Brain microvascular endothelial cell (primary cell): ENCODE measurements around the gene OR10A6.

Experiments
- DNase-seq: peaks from one replicate; pipeline ENCODE4 v3.0.0-alpha.2; 2020
- H3K27ac ChIP-seq: fragments of 250-450 bp; sonication (Bioruptor Pico); 2 replicates; pipeline ENCODE4 v1.5.1; 2020; ENCODE audit warnings: mild to moderate bottlenecking, moderate library complexity
- H3K27me3 ChIP-seq: fragments of 250-450 bp; sonication (Bioruptor Pico); replicated peaks from 2 replicates; pipeline ENCODE4 v1.5.1; 2020; ENCODE audit warnings: mild to moderate bottlenecking
- H3K36me3 ChIP-seq: fragments of 250-450 bp; sonication (Bioruptor Pico); replicated peaks from 2 replicates; pipeline ENCODE4 v1.5.1; 2020; ENCODE audit warnings: mild to moderate bottlenecking
- H3K4me3 ChIP-seq: 2 replicates; pipeline ENCODE4 v1.5.1; 2011; ENCODE audit warnings: low read depth, mild to moderate bottlenecking, control low read depth, low read length, moderate library complexity
- in situ Hi-C: cut with HindIII; loops from 2 replicates; pipeline ENCODE4 v1.10.0; 2017; ENCODE audit warnings: low sequenced_read_pairs, low pct_ligation_motif_present
- TF ChIP-seq, protein P1 (sequence below): IDR thresholded peaks from 2 replicates; pipeline ENCODE4 v1.5.1; 2011; ENCODE audit warnings: low read depth, mild to moderate bottlenecking, moderate library complexity, low read length, control low read depth, inconsistent platforms; ENCODE audit errors: missing control alignments

Gene OR10A6

DNA sequence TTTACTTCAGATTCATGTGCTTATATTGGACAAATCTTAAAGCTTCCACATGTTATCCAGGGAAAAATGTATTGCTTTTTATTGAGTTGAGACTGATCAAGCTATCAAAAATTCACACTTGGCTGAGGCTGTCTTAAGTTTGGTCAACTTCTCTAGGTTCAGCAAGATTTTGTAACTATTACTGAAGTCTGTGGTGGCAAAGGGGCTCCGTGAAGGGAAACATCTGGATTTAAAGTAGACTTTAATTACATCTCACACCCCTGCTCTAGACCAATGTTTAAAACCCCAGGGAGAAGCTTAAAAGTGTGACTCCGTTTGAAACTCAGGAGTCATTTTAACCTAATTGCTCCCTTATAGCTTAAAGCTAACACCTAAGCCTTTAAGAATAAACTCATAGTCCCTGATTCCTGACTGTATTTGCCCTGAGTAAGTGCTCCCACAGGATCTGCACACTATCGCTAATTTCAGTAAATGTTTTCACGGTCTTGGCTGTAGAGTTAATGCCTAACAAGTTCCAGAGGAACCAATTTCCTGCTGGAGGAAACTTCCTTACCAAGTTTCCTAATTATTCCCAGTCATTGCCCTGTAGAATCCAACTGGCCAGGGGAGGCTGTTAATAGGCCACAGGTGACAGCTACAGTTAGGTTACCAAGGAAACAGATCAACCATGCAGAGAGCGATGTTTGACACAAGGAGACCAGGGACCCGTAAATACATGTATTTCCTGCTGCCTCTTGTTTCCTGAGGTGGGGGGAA is 40.5 kb downstream of the OR10A6 start:
- Histone ChIP-seq H3K4me3 (no peak overlapping the region), H3K27me3 (no peaks in the 10 kb centered on the region), H3K36me3 (no peaks in the 10 kb centered on the region), H3K27ac (no peak overlapping the region)
- DNase-seq: no peak
- in situ Hi-C loops: no loop called here
- TF ChIP-seq, protein P1, sequence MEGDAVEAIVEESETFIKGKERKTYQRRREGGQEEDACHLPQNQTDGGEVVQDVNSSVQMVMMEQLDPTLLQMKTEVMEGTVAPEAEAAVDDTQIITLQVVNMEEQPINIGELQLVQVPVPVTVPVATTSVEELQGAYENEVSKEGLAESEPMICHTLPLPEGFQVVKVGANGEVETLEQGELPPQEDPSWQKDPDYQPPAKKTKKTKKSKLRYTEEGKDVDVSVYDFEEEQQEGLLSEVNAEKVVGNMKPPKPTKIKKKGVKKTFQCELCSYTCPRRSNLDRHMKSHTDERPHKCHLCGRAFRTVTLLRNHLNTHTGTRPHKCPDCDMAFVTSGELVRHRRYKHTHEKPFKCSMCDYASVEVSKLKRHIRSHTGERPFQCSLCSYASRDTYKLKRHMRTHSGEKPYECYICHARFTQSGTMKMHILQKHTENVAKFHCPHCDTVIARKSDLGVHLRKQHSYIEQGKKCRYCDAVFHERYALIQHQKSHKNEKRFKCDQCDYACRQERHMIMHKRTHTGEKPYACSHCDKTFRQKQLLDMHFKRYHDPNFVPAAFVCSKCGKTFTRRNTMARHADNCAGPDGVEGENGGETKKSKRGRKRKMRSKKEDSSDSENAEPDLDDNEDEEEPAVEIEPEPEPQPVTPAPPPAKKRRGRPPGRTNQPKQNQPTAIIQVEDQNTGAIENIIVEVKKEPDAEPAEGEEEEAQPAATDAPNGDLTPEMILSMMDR: no peak

DNA sequence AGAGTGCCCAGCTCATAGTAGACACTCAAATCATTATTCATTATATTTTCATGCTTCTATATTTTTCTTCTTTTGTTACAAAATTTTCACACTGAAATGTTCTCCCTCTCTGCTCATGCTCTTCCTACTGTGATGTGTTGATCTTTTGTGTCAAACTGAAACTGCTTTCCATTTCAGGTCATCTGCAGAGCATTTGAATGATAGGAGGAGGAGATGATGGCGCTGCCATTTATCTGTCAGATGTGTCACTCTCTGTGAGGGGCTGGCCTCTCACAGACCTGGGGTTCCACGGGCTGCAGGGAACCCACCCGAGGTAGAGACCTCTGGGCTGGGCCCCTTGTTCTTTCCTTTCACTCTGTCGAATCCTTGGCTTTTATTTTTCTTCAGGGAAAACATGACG is 41.1 kb downstream of the OR10A6 start:
- DNase-seq: no peak
- in situ Hi-C loops: no loop called here
- no peak overlapping the region for H3K4me3 ChIP-seq
- TF ChIP-seq, protein P1: no peak
- no peaks in the 10 kb centered on the region for H3K27me3 ChIP-seq
- no peaks in the 10 kb centered on the region for H3K36me3 ChIP-seq
- no peak overlapping the region for H3K27ac ChIP-seq

DNA sequence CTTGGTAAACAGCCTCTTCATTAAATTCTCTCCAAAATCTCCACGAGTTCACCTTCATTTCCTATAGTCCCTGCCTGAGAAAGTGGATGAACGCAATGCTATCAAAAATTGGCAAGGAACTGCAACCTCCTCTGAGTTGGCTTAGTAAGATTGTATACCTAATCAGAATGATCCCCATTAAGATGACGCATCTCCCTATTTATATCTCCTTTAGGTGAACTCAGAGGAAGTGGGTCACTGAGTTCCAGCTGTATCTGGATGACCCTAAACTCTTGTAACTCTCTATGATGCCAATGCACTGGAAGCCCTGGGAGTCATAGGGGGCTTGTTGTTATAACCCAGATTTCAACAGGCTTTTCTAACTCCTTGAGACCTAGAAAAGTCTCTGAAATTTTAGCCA is 48.2 kb downstream of the OR10A6 start:
- no peak overlapping the region for H3K4me3 ChIP-seq
- TF ChIP-seq, protein P1: no peak
- DNase-seq: no peak
- no peak overlapping the region for H3K27ac ChIP-seq
- in situ Hi-C loops: no loop called here
- no peaks in the 10 kb centered on the region for H3K27me3 ChIP-seq
- no peaks in the 10 kb centered on the region for H3K36me3 ChIP-seq
